Nucleus accumbens (tissue), 56 donors: ENCODE data around the gene ZBTB47.

Source experiments
- DNase-seq, 56 donors: peaks; one replicate each; lab custom pipeline; 2025; lab: John Stamatoyannopoulos, UW

ZBTB47 gene

DNA sequence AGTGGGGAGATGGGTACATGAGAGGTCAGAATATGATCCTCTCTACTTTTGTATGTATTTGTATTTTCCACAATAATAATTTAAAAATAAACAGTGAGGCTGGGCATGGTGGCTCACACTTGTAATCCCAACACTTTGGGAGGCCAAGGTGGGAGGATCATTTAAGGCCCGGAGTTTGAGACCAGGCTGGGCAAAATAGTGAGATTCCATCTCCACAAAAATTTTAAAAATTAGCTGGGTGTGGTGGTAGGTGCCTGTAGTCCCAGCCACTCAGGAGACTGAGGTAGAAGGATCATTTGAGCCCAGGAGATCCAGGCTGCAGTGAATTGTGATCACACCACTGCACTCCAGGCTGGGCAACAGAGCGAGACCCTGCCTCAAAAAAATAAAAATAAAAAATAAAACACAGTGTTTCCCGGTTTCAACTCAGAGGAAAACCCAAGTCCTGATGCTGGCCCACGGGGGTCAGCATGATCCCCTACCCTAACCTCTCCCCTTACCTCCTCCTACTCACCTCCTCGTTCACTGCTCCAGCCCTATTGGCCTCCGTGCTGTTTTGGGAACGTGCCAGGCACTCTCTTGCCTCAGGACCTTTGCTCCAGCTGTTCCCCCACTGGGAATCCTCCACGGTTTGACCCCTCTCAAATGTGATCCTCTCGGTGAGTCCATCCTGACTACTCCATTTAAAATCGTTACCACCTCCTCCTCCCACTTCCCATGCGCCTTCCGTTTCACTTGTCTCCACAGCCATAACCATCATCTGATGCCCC, 29.0 kb downstream of the ZBTB47 start:
- no peak for DNase-seq

DNA sequence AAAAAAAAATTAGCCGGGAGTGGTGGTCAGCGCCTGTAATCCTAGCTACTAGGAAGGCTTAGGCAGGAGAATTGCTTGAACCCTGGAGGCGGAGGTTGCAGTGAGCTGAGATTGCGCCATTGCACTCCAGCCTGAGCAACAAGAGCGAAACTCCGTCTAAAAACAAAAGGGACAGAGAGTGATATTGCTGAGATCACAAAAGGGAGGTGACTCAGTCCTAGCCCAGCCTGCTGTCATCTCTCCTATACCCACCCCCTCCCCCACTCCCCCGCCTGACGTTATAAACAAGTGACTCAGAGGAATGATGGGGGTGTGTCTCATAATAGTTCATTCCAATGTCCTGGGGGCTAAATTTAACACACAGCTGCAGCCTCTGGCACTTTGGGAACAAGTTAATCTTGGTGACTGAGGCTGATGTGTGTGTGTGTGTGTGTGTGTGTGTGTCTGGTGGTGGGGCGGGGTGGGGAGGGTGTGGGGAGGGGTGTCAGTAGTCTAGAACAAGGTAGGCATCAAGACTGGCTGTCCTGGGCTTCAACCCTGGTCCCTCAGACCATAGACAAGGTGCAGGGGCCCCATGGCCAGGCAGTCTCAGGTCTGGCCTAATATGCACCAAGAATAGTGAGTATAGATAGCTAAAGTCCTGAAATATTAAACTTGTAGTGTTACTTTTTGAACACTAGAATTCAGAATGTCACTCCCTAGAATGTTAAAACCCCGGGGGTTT, 30.5 kb downstream of the ZBTB47 start:
- peak in 47 of 56 donors; percentile 27 to 87 (median 70) for DNase-seq

DNA sequence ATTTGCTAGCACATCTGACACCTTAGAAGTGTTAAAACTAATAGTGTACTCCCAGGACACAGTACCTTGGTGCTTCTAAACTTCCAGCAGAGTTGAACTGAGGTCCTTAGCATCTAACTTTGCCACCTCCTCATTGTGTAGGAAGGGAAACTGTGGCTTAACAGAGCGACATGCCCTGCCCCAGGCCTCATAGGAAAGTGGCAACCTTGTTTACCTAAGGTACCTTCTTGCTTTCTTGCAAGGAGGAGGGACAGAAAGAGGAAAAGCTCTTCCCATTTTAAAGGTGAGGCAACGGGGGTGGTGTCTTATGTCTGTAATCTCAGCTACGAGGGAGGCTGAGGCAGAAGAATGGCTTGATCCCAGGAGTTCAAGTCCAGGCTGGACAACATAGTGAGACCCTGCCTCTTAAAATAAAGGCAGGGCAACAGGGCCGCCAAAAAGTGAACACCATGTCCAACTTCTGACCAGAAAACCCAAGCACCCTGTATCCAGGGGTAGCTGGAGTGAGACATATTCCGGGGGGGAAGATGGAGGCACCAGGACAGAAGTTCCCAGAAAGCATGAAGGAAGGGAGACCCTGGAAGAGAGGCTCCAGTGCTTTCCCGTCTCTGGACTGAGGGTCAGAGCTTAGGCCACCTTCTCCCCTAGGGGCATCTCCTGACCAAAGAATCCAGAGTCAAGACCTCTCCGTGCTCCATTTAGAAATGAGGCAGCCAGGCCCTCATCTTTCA, 31.3 kb downstream of the ZBTB47 start:
- DNase-seq = no peak

DNA sequence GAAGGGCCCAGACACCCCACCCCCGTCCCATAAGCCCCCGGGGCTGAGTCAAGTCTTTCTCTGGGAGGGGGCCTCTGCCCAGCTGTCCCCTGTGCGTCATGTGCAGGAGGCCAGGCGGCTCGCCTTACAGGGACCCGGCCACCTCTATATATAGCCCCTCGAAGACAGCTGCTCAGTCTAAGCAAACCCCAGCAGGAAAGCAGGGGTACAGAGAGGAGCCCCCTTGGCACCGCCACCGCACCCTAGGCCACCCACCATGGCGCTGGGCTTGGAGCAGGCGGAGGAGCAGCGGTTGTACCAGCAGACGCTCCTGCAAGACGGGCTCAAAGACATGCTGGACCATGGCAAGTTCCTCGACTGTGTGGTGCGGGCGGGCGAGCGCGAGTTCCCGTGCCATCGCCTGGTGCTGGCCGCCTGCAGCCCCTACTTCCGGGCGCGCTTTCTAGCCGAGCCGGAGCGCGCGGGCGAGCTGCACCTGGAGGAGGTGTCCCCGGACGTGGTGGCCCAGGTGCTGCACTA, 31.9 kb downstream of the ZBTB47 start, which contains the start of gene KLHL40:
Gene KLHL40, plus strand, starts transcription at position 175 of the 519 bp plus-strand sequence. Its CDS starts 82 bp downstream, at position 257.
- no peak for DNase-seq

DNA sequence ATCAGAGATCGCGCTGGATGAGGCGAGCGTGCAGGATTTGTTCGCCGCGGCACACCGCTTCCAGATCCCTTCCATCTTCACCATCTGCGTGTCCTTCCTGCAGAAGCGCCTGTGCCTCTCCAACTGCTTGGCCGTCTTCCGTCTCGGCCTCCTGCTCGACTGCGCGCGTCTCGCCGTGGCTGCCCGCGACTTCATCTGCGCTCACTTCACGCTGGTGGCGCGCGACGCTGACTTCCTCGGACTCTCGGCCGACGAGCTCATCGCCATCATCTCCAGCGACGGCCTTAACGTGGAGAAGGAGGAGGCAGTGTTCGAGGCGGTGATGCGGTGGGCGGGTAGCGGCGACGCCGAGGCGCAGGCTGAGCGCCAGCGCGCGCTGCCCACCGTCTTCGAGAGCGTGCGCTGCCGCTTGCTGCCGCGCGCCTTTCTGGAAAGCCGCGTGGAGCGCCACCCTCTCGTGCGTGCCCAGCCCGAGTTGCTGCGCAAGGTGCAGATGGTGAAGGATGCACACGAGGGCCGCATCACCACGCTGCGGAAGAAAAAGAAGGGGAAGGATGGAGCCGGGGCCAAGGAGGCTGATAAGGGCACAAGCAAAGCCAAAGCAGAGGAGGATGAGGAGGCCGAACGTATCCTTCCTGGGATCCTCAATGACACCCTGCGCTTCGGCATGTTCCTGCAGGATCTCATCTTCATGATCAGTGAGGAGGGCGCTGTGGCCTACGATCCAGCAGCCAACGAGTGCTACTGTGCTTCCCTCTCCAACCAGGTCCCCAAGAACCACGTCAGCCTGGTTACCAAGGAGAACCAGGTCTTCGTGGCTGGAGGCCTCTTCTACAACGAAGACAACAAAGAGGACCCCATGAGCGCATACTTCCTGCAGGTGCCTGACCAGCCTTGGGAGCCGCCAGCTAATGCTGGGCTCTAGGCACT, 32.7 kb downstream of the ZBTB47 start:
- DNase-seq = no peak

DNA sequence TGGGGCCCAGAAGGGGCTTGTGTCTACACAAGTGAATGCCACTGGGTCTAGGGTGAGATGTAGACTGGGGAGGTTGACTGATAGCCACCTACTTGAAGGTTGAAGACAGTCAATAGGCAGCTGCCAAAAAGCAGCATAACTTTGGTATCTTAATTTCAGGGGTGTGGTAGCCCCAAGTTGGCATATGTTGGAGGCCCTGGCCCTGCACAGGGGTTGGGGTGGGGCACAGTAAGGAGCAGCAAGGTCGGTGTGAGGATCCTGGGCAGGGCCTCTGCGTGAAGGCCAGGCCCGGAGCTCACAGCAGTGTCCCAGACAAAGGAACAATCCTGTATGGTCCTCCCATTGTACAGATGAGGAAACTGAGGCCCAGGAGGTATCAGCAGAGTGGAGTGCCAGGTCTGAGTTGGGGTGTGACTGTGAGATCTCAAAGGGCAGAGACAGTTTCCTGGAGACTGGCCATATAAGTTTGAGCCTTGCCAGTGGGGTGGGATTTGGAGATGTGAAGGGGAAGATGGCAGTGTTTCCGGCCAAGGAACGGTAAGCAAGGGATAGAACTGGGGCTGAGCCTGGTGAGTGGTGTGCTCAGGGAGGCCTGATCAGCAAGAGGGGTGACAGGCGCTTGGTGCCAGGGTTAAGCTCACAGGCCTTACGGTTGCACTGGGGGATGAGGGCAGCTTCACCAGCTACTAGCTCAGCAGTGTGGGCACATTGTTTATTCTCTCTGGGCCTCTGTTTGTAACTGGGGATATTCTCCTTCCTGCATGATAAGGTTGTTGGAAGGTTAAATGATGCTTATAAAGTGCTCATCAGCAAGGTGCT, 33.5 kb downstream of the ZBTB47 start:
- no peak for DNase-seq

DNA sequence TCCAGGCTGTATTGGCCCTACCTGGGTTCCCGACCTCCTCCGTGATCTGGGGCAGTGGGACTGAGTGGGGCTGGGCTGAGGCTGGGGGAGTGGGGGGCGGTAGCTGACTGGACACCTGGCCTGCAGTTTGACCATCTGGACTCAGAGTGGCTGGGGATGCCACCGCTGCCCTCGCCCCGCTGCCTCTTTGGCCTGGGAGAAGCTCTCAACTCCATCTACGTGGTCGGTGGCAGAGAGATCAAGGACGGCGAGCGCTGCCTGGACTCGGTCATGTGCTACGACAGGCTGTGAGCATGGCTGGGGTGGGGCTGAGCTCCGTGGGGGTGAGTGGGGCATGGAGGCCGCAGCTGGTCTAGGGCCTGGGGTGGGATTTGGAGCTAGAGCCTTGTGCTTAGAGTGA, 34.5 kb downstream of the ZBTB47 start:
- no peak for DNase-seq

DNA sequence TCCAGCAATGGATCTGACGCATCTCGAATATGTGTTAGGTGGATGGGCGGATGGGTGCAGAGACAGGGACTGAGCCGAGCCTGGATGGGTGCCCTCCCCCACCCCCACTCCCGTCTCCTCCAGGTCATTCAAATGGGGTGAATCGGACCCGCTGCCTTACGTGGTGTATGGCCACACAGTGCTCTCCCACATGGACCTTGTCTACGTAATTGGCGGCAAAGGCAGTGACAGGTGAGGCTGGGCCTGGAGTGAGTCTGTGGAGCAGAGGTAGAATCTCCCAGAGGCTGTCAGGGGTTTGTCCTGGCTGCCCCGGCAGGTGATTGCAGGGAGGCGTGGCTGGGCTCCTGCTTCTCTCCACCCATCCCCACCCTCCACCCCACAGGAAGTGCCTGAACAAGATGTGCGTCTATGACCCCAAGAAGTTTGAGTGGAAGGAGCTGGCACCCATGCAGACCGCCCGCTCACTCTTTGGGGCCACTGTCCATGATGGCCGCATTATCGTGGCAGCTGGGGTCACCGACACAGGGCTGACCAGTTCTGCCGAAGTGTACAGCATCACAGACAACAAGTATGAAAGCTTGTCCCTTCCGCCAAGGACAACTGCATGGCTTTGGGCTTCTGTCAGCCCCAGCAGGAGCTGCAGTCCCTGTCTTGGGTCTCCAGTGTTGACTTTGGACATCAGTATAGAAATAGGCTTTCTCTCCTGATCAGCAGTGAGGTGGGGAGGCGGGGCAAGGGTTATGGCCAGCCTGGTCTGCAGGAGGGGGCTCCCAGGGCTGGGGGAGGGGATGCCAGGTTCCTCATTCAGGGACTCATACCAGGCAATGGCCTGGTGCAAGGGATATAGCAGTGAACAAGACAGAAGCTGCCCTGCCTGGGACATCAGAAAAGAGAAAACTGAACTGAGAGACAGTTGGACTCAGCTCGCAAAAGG, 35.3 kb downstream of the ZBTB47 start:
- no peak for DNase-seq

DNA sequence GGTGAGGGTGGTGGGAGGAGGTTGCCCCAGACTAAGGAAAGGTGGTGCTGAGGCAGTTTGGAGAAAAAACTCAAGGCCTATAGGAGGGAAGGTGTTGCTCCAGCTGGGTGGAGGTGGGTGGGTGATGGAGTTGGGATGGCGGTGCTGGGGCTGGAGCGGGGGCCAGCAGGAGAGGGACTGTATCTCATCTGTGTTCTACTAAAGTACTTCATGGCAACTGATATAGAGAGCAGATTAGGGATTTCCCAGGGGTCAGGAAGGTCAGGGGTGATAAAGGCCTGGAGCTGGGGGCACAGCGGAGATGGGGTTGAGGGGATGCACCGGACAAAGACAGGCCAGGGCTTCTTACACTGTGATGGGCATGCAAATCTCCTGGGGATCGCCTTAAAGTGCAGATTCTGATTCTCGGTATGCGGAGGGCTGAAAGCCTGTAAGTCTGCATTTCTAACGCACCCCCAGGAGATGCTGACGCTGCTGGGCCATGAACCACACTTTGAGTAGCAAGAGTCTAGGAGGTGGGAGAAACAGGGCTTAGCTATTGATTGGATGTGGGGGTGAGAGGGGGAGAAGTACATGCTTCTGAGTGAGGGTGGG, 36.0 kb downstream of the ZBTB47 start:
- DNase-seq = no peak

DNA sequence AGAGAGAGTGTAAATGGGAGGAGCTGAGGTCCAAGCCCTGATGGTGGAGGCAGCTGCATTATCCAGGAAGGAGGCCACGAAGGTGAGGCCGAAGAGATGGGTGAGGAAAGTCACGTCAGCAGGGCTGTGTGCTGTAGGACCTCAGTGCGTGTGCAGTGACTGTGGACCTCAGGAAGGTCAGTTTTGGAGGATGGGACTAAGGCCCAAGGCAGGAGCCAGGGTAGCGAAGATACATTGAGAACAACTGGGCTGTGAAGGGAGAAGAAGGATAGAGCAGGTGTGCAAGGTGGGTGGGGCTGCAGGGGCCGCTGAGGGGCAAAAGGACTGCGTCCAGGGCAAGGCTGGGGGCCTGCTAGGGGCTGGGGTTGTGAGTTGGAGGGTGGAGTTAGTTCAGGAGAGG, 36.7 kb downstream of the ZBTB47 start:
- DNase-seq = no peak

DNA sequence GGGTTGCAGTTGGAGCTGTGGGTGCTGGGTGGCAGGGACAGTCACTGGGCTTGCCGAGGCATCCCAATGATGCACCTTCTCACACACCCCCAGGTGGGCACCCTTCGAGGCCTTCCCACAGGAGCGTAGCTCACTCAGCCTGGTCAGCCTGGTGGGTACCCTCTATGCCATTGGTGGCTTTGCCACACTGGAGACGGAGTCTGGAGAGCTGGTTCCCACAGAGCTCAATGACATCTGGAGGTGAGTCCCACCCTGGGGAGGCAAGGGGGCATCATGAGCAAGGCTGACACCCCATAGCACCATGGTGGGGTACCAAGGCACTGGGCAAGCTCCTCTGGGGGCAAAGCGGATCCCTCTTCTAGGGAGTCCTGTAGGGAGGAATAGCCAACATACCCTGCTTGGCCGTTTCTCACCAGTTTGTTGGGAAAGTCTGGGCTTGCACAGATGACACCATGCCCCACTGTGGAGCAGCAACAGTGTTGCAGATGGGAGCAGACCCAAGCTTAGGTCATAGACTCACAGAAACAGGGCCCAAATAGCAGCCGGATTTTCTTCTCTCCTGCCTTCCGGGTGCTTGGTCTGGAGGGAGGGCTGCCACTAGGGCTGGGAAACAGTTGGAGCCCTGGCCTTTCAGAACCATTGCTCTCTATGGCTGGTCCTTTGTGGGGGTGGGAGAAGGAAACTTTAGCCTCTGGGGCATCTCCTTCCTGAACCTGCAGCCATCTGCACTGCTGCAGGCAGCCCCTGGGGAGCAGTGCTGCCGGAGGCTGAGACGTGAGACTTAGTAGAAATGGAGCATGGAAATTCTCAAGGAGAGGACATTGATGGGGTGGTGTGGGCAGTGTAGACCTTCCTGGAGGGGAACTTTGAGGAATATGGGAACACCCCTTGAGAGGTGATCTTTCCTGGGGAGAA, 37.5 kb downstream of the ZBTB47 start:
- peak in 13 of 56 donors; percentile 18 to 55 (median 29) for DNase-seq

DNA sequence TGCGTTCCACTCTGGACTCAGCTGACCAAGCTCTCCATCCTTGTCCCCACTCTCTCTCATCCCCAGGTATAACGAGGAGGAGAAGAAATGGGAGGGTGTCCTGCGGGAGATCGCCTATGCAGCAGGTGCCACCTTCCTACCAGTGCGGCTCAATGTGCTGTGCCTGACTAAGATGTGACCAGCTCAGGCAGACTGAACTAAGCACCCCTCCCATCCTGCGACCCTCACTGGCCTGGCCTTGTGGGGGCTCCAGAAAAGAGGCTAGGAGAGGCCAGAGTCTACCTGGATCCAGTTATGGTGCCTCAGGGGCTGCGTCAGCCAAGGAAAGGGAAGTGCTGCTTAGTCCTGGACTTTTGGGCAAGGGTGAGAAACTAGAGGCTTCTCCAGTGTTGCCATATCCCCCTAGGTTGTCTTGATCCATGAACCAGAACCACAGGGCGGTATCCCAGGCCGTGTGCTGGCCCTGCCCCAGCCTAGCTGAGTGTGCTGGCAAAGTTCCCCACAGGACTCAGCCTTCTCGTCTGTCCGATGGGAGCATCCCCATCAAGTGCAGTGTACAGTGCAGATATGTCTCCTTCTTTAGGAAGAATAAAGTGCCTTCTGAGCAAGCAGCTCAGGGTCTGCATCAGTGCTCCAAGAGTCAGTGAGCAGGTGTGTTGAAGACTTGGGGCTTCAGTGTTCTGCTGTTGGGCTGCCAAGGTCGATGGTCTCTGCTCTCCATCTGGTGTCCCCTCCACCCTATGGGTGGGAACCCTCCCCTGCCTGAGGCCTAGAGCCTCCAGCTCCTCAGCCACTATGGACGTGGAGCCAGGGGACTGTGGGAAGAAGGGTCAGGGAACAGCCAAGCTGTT, 38.5 kb downstream of the ZBTB47 start:
- DNase-seq = no peak

DNA sequence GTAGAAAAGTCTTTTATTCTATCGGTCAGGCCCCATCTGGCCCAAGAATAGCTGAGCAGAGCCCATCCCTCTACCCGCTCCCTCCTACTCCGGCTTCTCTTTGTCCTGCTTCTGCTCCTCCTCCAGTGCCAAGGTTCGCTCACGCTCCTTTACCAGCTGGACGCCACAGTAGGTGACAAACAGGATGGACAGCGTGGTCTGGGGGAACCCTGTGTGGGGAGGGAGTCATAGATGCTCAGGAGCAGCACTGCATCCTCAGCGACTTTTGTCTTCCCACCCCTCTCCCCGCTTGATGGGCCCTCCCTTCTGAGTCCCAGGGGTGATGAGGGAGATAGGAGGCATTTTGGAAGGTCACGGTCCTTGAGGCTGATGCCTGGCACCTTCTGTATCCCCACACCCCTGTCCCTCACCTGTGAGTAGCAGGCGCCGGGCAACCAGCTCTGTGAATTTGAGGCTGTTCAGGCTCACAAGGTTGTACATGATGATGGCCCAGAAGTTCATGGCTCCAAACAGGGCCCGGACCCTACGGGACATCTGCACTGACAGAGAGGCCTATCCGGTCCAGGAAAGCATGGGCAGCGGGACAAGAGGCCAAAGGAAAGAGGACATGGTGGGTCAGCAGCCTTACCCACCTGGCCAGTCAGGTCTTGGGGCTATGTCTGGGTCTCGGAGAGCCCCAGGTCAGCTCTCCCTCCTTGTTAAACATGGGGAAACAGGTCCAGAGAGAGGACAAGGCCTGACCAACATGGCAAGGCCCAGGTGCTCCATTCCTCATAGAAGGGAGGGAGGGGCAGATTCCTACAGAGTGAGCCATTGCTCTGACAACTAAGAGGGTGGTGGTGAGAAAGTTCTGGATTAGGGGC, 39.4 kb downstream of the ZBTB47 start:
- no peak for DNase-seq

DNA sequence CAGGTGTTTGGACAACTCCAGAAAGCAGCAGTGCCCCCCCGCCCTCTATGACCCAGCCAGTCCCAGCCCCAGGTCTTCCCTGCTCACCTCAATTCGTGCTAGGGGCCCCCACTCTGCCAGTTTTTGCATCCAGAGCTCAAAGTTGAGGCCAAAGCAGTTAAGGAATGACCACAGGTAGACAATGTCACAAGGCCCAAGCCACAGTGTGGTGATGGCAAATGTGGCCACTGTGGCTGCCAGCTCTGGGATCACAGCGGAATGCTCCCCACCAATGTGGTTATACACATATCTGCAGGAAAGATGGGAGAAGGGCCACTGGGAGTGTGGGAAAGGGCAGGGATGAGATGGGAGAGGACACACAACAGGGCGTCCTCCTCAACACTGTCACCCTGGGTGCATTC, 40.0 kb downstream of the ZBTB47 start:
- no peak for DNase-seq
